Endodermal cell (in vitro differentiated cells): ENCODE results near the gene EME2. TPM values are rescaled to one million over a fixed set of nuclear protein-coding genes. Genes with fewer than 3 reads are reported as not detected.

ENCODE experiments used
- DNase-seq: peaks from one replicate; pipeline ENCODE4 v3.0.0-alpha.2; 2017
- H3K27ac ChIP-seq: 2 replicates; pipeline ENCODE4 v1.5.1; 2013; ENCODE audit warnings: mild to moderate bottlenecking, low read depth, low read length, moderate library complexity
- H3K27me3 ChIP-seq: 2 replicates; pipeline ENCODE4 v1.6.1; 2013; ENCODE audit warnings: mild to moderate bottlenecking, low read length, moderate library complexity; ENCODE audit not compliant: insufficient read depth, control insufficient read depth, poor library complexity, severe bottlenecking
- H3K36me3 ChIP-seq: 2 replicates; pipeline ENCODE4 v1.7.0; 2013; ENCODE audit warnings: mild to moderate bottlenecking, low read length, moderate library complexity; ENCODE audit not compliant: control insufficient read depth, insufficient read depth
- H3K4me1 ChIP-seq: one replicate; pipeline ENCODE4 v1.7.0; 2013; ENCODE audit warnings: low read length; ENCODE audit not compliant: control insufficient read depth, insufficient read depth
- H3K4me3 ChIP-seq: 2 replicates; pipeline ENCODE4 v1.5.1; 2013; ENCODE audit warnings: mild to moderate bottlenecking, low read length, moderate library complexity
- H3K9ac ChIP-seq: 2 replicates; pipeline ENCODE4 v1.6.1; 2013; ENCODE audit warnings: mild to moderate bottlenecking, low read length, moderate library complexity; ENCODE audit not compliant: poor library complexity, severe bottlenecking; ENCODE audit errors: extremely low read depth
- H3K9me3 ChIP-seq: 2 replicates; pipeline ENCODE4 v1.6.1; 2013; ENCODE audit warnings: mild to moderate bottlenecking, low read length, moderate library complexity; ENCODE audit not compliant: control insufficient read depth
- H3K27ac Mint-ChIP-seq: 2 replicates; pipeline ENCODE4 v1.8.0; 2020; ENCODE audit warnings: mixed read lengths
- H3K27me3 Mint-ChIP-seq: 2 replicates; pipeline ENCODE4 v1.8.0; 2021; ENCODE audit warnings: mild to moderate bottlenecking, mixed read lengths; ENCODE audit not compliant: insufficient read depth
- H3K36me3 Mint-ChIP-seq: 2 replicates; pipeline ENCODE4 v1.8.0; 2020; ENCODE audit warnings: low read depth, mixed read lengths
- H3K4me1 Mint-ChIP-seq: 2 replicates; pipeline ENCODE4 v1.8.0; 2020; ENCODE audit warnings: mixed read lengths
- H3K4me3 Mint-ChIP-seq: 2 replicates; pipeline ENCODE4 v1.8.0; 2020; ENCODE audit warnings: mild to moderate bottlenecking, moderate library complexity, mixed read lengths
- H3K9me3 Mint-ChIP-seq: 2 replicates; pipeline ENCODE4 v1.8.0; 2020; ENCODE audit warnings: mild to moderate bottlenecking, mixed read lengths
- WGBS, 2 experiments: methylation state at CpG; one replicate each; pipeline versions ENCODE4 v1.1.5 to v1.1.7; 2013; ENCODE audit warnings: missing lambda C conversion rate in 2 of 2, mixed read lengths in 1 of 2; ENCODE audit not compliant: insufficient coverage in 1 of 2, insufficient read length in 1 of 2; 5-methylcytosine and 5-hydroxymethylcytosine counted together
- total RNA-seq, 2 donors: library from RNA; stranded (reverse); fragmentation: NEBNext Ultra II Directional in 1 of 2; extraction: Animal tissue kit (Norgen Biotek cat#: 25700) in 1 of 2; gene quantifications; 2 replicates in 1 of 2; 3 replicates in 1 of 2; pipeline ENCODE4 v1.2.1, GENCODE V29; 2021
- TF ChIP-seq, protein P1 (sequence below): fragments of 200-600 bp; sonication (generic); conservative IDR thresholded peaks from 2 replicates; pipeline ENCODE4 v1.5.0; 2021; ENCODE audit warnings: antibody characterized with exemption, mild to moderate bottlenecking

Gene EME2
- total RNA-seq, 2 donors from 2014 or later, result 34.3 to 64.3 TPM

GRCh38 chr16:1769402-1770300 is 3.0 kb upstream of the EME2 start:
- Mint-ChIP-seq H3K9me3 (no peaks in the 10 kb centered on the region), H3K36me3 (peaks cover 13% of the 10 kb centered on the region), H3K4me1 (peaks cover 3% of the 10 kb centered on the region), H3K4me3 (peak overlapping the region; percentile 93), H3K27ac (peak overlapping the region; percentile 94), H3K27me3 (no peaks in the 10 kb centered on the region)
- Histone ChIP-seq H3K9me3 (no peaks in the 10 kb centered on the region), H3K36me3 (peaks cover 17% of the 10 kb centered on the region), H3K4me3 (no peak overlapping the region), H3K4me1 (no peaks in the 10 kb centered on the region), H3K27ac (no peak overlapping the region), H3K9ac (no peak overlapping the region), H3K27me3 (no peaks in the 10 kb centered on the region)
- TF ChIP-seq, protein P1, sequence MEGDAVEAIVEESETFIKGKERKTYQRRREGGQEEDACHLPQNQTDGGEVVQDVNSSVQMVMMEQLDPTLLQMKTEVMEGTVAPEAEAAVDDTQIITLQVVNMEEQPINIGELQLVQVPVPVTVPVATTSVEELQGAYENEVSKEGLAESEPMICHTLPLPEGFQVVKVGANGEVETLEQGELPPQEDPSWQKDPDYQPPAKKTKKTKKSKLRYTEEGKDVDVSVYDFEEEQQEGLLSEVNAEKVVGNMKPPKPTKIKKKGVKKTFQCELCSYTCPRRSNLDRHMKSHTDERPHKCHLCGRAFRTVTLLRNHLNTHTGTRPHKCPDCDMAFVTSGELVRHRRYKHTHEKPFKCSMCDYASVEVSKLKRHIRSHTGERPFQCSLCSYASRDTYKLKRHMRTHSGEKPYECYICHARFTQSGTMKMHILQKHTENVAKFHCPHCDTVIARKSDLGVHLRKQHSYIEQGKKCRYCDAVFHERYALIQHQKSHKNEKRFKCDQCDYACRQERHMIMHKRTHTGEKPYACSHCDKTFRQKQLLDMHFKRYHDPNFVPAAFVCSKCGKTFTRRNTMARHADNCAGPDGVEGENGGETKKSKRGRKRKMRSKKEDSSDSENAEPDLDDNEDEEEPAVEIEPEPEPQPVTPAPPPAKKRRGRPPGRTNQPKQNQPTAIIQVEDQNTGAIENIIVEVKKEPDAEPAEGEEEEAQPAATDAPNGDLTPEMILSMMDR, result no peak
- DNase-seq, result no peak
- WGBS, 2 experiments, result 92 to 93% methylated on average over 13 to 27 of the region's 27 CpGs

DNA sequence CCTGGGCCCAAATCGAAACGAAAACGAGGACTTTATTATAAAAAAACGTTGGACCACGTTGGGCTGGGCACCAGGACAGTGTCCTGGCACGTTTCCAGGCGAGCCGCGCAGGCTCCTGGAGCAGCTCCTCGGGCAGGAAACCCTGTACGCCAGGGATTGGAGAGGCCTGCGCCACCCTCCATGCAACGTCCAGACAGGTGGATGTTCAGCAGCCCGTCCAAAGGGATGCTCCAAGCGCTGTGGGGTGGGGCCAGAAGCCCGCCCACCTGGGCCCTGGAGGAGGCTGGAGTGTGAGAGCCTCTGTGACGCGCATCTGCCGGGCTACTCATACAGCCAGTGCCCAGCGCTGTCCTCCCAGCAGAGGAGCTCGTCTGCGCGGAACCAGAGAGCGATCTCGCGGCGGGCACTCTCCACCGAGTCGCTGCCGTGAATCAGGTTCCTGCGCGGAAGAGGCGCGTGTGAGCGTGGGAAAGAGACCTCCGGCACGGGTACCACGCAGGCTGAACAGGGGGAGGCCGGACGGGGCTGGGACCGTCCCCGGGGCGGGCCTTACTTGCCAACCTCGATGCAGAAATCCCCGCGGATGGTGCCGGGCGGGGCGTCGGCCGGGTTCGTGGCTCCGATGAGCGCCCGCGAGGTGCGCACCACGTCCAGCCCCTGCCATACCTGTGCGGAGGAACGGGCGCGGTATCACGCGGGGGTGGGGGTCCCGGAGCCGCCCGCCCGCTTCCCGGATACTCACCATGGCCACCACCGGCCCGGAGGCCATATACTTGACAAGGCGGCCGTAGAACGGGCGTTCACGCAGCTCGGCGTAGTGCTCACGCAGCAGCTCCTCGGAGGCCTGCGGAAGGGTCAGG is 2.1 kb upstream of the EME2 start:
- peak; percentile 85 for DNase-seq
- 23 to 46% methylated on average over 35 to 81 of the region's 81 CpGs for WGBS, 2 experiments
- H3K27ac Mint-ChIP-seq, result peak overlapping the region; percentile 94
- no peak overlapping the region for H3K27ac ChIP-seq
- peaks cover 9% of the 10 kb centered on the region for H3K36me3 ChIP-seq
- TF ChIP-seq, protein P1, result no peak
- H3K27me3 Mint-ChIP-seq, result no peaks in the 10 kb centered on the region
- H3K4me3 Mint-ChIP-seq, result peak overlapping the region; percentile 93
- H3K36me3 Mint-ChIP-seq, result peaks cover 11% of the 10 kb centered on the region
- H3K4me1 ChIP-seq, result no peaks in the 10 kb centered on the region
- peak overlapping the region; percentile 38 for H3K9ac ChIP-seq
- H3K4me3 ChIP-seq, result peak overlapping the region; percentile 76
- peaks cover 3% of the 10 kb centered on the region for H3K4me1 Mint-ChIP-seq
- no peaks in the 10 kb centered on the region for H3K9me3 ChIP-seq
- no peaks in the 10 kb centered on the region for H3K27me3 ChIP-seq
- no peaks in the 10 kb centered on the region for H3K9me3 Mint-ChIP-seq

DNA sequence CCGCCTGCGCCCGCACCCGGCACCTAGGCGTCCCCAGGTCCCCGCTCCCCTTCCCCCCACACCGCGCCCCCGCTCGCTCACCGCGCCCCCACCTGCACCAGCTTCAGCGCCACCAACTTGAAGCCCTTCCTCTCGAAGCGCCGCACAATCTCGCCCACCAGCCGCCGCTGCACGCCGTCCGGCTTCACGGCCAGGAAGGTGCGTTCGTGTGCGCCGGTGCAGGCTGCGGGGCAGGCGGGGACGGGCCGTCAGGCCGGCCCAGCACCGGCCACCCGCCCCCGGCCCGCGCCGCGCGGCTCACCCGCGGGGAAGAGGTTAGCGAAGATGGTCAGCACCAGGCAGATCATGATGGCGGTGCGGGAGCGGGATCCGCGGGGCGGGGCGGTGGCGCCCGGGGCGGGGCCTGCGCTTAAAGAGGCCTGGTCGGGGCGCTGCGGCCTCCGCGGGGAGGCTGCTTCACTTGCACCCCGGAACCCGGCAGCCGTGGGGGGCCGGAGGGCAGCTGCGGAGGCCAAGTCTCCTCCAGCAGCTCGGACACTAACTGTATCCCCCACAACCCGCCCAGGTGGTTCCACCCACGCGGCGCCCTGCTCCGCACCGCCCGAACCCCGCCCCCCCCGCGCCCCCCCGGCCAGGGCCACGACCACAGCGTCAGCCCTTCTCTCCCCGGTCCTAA is 1.3 kb upstream of the EME2 start, which contains the start of gene NME3:
TSS of gene NME3 (minus strand) at position 356 of the 676 bp plus-strand sequence. CDS start at position 347, 9 bp downstream.
- H3K9me3 ChIP-seq, result no peaks in the 10 kb centered on the region
- WGBS, 2 experiments, result 1 to 3% methylated on average over 35 to 78 of the region's 79 CpGs
- H3K4me3 ChIP-seq, result peak within 1 kb of the TSS; percentile 90
- Mint-ChIP-seq H3K36me3 (peaks cover 6% of the 10 kb centered on the region), H3K9me3 (no peaks in the 10 kb centered on the region), H3K27ac (peak within 1 kb of the TSS; percentile 96), H3K4me3 (peak within 1 kb of the TSS; percentile 93), H3K27me3 (no peaks in the 10 kb centered on the region), H3K4me1 (peaks cover 3% of the 10 kb centered on the region)
- H3K4me1 ChIP-seq, result no peaks in the 10 kb centered on the region
- peak within 1 kb of the TSS; percentile 72 for H3K9ac ChIP-seq
- no peaks in the 10 kb centered on the region for H3K27me3 ChIP-seq
- H3K27ac ChIP-seq, result no peak within 1 kb of the TSS
- TF ChIP-seq, protein P1, result no peak
- peaks cover 8% of the 10 kb centered on the region for H3K36me3 ChIP-seq
- DNase-seq, result peak; percentile 89
